ENCODE data around the gene LRRC45. TPM values are rescaled to one million over a fixed set of nuclear protein-coding genes. Genes with fewer than 3 reads are reported as not detected.

Gene LRRC45
- total RNA-seq, 1 experiment from 2014 or later, result 40.1 TPM

GRCh38 chr17:81987161-81987770 lies 35.8 kb upstream of the LRRC45 start:
- intact Hi-C loops (cut with micrococcal nuclease), result no loop called here
- no TSS peak for BruUV-seq (replicated peaks)
- TF ChIP-seq RAD21 (IDR thresholded peaks at IDR 0.05; ENCODE audit: low read depth) (no peak), EZH2 (IDR thresholded peaks at IDR 0.05) (no peak), SIN3A (IDR thresholded peaks at IDR 0.05; ENCODE audit: low read depth) (no peak), POLR2A (IDR thresholded peaks at IDR 0.05; ENCODE audit: borderline replicate concordance, extremely low read depth, insufficient read depth, insufficient read length) (no peak), ZNF274 (IDR thresholded peaks at IDR 0.05; ENCODE audit: low read depth, low read length) (no peak), EGR1 (IDR thresholded peaks at IDR 0.05; ENCODE audit: low read depth) (no peak), CEBPB (IDR thresholded peaks at IDR 0.05; ENCODE audit: low read depth) (no peak), CBX3 (IDR thresholded peaks at IDR 0.05; ENCODE audit: low read depth) (no peak), ELF1 (IDR thresholded peaks at IDR 0.05; ENCODE audit: borderline replicate concordance, low read depth) (no peak)
- no peaks in the 10 kb centered on the region for H3K9me3 ChIP-seq (ENCODE audit: control insufficient read depth in 1 of 2, insufficient read depth in 1 of 2, low read depth in 1 of 2, low read length in 2 of 2)
- ChIA-PET CTCF (no interaction called here), POLR2A (no interaction called here), RAD21 (ENCODE audit: low non-redundant PET in 1 of 2, low total read pairs in 2 of 2, uncharacterized antibody in 2 of 2, unreplicated experiment in 2 of 2) (no interaction called here)
- no peak for DNase-seq (ENCODE audit: low read depth, low spot score)
- no peaks in the 10 kb centered on the region for H3K27me3 ChIP-seq (ENCODE audit: insufficient read depth, low read length)
- no peaks in the 10 kb centered on the region for H3K79me2 ChIP-seq (ENCODE audit: insufficient read depth, low read length)
- ATAC-seq, result no peak
- no peaks in the 10 kb centered on the region for H4K20me1 ChIP-seq (ENCODE audit: insufficient read depth)
- no peak overlapping the region for H3K4me2 ChIP-seq (ENCODE audit: low read length)
- H3K9ac ChIP-seq (ENCODE audit: low read length), result no peak overlapping the region
- H3K4me3 ChIP-seq (replicated peaks in 1 of 2; ENCODE audit: low read depth in 1 of 2, low read length in 2 of 2), result no peak overlapping the region
- no peak overlapping the region for H2AFZ ChIP-seq (ENCODE audit: low read depth, low read length, poor library complexity, severe bottlenecking)
- no peak overlapping the region for H3K27ac ChIP-seq (ENCODE audit: low read depth, low read length)
- peaks cover 13 to 16% of the 10 kb centered on the region in 2 experiments; a peak in 3 of 4 replicates for H3K36me3 ChIP-seq (ENCODE audit: control insufficient read depth in 1 of 2, insufficient read depth in 2 of 2, low read length in 2 of 2)
- H3K4me1 ChIP-seq (ENCODE audit: control insufficient read depth in 1 of 2, insufficient read depth in 2 of 2, low read length in 2 of 2), result peaks cover 10 to 11% of the 10 kb centered on the region in 2 experiments; a peak in 3 of 4 replicates
- H3K9me2 ChIP-seq (ENCODE audit: insufficient read depth), result no peaks in the 10 kb centered on the region

- no peak; the same call in 1 of the 2 replicates for ATAC-seq
- Histone ChIP-seq H3K4me2 (ENCODE audit: low read length) (peak overlapping the region; percentile 2; the same call in 1 of the 2 replicates), H3K27ac (ENCODE audit: low read depth, low read length) (peak overlapping the region; percentile 34; the same call in 1 of the 2 replicates), H3K79me2 (ENCODE audit: insufficient read depth, low read length) (no peaks in the 10 kb centered on the region), H2AFZ (ENCODE audit: low read depth, low read length, poor library complexity, severe bottlenecking) (no peak overlapping the region), H3K27me3 (ENCODE audit: insufficient read depth, low read length) (no peaks in the 10 kb centered on the region), H3K9me2 (ENCODE audit: insufficient read depth) (no peaks in the 10 kb centered on the region), H3K9me3 (ENCODE audit: control insufficient read depth in 1 of 2, insufficient read depth in 1 of 2, low read depth in 1 of 2, low read length in 2 of 2) (no peaks in the 10 kb centered on the region), H3K9ac (ENCODE audit: low read length) (no peak overlapping the region), H3K4me1 (ENCODE audit: control insufficient read depth in 1 of 2, insufficient read depth in 2 of 2, low read length in 2 of 2) (peaks cover 10 to 11% of the 10 kb centered on the region in 2 experiments; a peak in 3 of 4 replicates), H3K4me3 (replicated peaks in 1 of 2; ENCODE audit: low read depth in 1 of 2, low read length in 2 of 2) (no peak overlapping the region), H4K20me1 (ENCODE audit: insufficient read depth) (no peaks in the 10 kb centered on the region), H3K36me3 (ENCODE audit: control insufficient read depth in 1 of 2, insufficient read depth in 2 of 2, low read length in 2 of 2) (no peaks in the 10 kb centered on the region; a peak in 1 of 4 replicates)
- no peak for DNase-seq (ENCODE audit: low read depth, low spot score)
- TF ChIP-seq ZNF274 (IDR thresholded peaks at IDR 0.05; ENCODE audit: low read depth, low read length) (no peak), EGR1 (IDR thresholded peaks at IDR 0.05; ENCODE audit: low read depth) (no peak), ELF1 (IDR thresholded peaks at IDR 0.05; ENCODE audit: borderline replicate concordance, low read depth) (no peak), SIN3A (IDR thresholded peaks at IDR 0.05; ENCODE audit: low read depth) (no peak), REST (IDR thresholded peaks at IDR 0.05; ENCODE audit: low read depth) (no peak)
- TF ChIP-seq, protein P1, sequence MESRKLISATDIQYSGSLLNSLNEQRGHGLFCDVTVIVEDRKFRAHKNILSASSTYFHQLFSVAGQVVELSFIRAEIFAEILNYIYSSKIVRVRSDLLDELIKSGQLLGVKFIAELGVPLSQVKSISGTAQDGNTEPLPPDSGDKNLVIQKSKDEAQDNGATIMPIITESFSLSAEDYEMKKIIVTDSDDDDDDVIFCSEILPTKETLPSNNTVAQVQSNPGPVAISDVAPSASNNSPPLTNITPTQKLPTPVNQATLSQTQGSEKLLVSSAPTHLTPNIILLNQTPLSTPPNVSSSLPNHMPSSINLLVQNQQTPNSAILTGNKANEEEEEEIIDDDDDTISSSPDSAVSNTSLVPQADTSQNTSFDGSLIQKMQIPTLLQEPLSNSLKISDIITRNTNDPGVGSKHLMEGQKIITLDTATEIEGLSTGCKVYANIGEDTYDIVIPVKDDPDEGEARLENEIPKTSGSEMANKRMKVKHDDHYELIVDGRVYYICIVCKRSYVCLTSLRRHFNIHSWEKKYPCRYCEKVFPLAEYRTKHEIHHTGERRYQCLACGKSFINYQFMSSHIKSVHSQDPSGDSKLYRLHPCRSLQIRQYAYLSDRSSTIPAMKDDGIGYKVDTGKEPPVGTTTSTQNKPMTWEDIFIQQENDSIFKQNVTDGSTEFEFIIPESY (IDR thresholded peaks at IDR 0.05; ENCODE audit: extremely low read depth, insufficient replicate concordance, low read length), result no peak
- TF ChIP-seq, protein P2, sequence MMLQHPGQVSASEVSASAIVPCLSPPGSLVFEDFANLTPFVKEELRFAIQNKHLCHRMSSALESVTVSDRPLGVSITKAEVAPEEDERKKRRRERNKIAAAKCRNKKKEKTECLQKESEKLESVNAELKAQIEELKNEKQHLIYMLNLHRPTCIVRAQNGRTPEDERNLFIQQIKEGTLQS (IDR thresholded peaks at IDR 0.05), result no peak
- intact Hi-C loops (cut with micrococcal nuclease), result no loop called here
- BruUV-seq (replicated peaks), result no TSS peak
- ChIA-PET CTCF (no interaction called here), POLR2A (no interaction called here), RAD21 (ENCODE audit: low non-redundant PET in 1 of 2, low total read pairs in 2 of 2, uncharacterized antibody in 2 of 2, unreplicated experiment in 2 of 2) (no interaction called here)
These were observed 32.0 kb upstream of the LRRC45 start for GRCh38 chr17:81990836-81991683.
